NB4 (cell line): ENCODE results near the gene BUD31.

Source experiments
- DNase-seq: peaks from one replicate; pipeline ENCODE4 v3.0.0; 2010; ENCODE audit warnings: low read depth
- H3K4me3 ChIP-seq: one replicate; pipeline ENCODE4 v1.5.1; 2011; ENCODE audit warnings: mild to moderate bottlenecking, low read depth, low read length, moderate library complexity
- MYC ChIP-seq: IDR thresholded peaks from 2 replicates; pipeline ENCODE4 v1.6.1; 2011; ENCODE audit warnings: low read depth, low read length
- POLR2A ChIP-seq: IDR thresholded peaks from 2 replicates; pipeline ENCODE4 v1.6.1; 2011; ENCODE audit warnings: mild to moderate bottlenecking; ENCODE audit not compliant: insufficient read length; ENCODE audit errors: extremely low read depth
- TF ChIP-seq, protein P1 (sequence below): IDR thresholded peaks from one replicate; pipeline ENCODE4 v1.5.1; 2012; ENCODE audit warnings: low read depth, low read length
- TF ChIP-seq, protein P2 (sequence below): IDR thresholded peaks from 2 replicates; pipeline ENCODE4 v1.6.1; 2011; ENCODE audit warnings: low read depth, low read length

Gene BUD31

DNA sequence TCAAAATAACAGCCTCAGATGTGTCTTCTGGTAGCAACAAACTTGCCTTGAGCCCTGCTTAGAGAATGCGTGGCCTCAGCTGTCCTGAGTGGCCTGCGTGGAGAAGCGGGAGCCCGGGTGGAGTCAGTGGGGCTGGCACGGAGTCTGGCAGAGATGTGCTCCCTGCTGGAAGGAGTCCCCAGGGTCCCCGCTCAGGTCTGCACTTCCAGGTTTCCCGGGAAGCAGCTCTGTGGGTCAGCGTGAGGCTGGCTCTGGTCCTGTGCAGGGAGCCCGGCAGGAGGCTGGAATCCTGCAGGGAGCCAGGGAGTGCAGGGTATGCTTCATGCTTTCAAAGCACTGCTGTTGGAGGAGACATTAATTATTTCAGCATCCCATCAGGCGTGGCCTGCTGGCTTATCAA lies 40.1 kb downstream of the BUD31 start:
- DNase-seq, result no peak
- no peak overlapping the region for H3K4me3 ChIP-seq
- TF ChIP-seq, protein P1, sequence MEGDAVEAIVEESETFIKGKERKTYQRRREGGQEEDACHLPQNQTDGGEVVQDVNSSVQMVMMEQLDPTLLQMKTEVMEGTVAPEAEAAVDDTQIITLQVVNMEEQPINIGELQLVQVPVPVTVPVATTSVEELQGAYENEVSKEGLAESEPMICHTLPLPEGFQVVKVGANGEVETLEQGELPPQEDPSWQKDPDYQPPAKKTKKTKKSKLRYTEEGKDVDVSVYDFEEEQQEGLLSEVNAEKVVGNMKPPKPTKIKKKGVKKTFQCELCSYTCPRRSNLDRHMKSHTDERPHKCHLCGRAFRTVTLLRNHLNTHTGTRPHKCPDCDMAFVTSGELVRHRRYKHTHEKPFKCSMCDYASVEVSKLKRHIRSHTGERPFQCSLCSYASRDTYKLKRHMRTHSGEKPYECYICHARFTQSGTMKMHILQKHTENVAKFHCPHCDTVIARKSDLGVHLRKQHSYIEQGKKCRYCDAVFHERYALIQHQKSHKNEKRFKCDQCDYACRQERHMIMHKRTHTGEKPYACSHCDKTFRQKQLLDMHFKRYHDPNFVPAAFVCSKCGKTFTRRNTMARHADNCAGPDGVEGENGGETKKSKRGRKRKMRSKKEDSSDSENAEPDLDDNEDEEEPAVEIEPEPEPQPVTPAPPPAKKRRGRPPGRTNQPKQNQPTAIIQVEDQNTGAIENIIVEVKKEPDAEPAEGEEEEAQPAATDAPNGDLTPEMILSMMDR, result no peak
- TF ChIP-seq, protein P2, sequence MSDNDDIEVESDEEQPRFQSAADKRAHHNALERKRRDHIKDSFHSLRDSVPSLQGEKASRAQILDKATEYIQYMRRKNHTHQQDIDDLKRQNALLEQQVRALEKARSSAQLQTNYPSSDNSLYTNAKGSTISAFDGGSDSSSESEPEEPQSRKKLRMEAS, result no peak
- TF ChIP-seq MYC, result no peak

DNA sequence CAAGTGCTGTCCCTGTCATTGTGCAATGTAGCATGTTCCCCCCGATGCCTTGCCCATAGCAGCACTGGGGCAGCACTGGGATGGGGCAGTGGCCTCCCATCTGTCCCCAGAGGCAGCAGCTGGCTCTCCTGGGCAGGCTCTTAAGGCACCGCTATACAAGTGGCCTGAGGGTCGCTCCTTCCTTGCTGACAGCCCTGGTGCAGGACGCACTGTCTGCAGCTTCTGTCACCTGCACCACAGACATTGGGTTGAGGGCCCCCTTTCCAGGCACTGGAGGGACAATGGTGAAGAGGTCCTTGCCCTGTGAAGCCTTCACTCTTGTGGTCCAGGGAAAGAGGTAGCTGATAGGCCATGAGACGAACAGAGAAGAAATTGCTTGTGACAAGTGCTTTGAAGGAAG lies 40.6 kb downstream of the BUD31 start:
- H3K4me3 ChIP-seq, result no peak overlapping the region
- DNase-seq, result no peak
- TF ChIP-seq, protein P2, result no peak

DNA sequence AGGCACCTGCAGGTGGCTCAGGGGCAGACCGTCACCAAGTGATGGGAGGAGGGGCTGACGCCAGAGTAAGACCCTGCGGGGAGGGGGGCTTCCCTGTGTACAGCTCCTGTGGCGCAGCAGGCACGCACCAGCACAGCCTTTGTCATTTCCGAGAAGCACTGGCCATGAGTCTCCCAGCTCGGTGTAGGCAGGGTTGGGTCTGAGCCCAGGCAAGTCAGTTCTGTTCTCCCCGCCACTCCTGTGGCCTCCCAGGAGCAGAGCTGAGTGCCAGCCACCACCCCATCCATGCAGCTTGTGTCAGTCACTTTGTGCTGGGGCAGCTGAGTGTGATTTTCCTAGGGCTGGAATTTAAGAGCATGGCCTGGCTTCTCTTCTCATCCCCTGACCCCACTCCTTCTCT lies 43.2 kb downstream of the BUD31 start:
- DNase-seq, result no peak
- TF ChIP-seq POLR2A (no peak), MYC (no peak)
- TF ChIP-seq, protein P1, result no peak
- TF ChIP-seq, protein P2, result no peak
- H3K4me3 ChIP-seq, result no peak overlapping the region

DNA sequence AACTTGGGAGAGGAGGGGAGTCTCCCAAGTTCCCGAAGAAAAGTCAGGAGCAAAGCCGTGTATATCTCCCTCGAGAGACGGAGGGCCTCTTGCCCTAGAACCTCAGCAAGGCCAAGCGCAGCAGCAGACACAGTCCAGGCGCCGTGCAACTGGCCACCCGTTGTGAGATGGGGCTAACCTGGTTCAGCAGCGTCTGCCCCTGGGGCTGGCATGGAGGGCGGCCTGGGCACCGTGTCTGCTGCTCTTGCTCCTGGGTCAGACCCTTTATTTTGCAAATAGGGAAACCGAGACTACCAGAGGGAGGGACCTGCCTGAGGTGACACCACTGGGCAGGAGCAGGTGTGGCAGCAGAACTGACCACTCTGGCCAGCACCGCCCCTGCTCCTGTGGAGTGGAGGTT lies 43.8 kb downstream of the BUD31 start:
- H3K4me3 ChIP-seq, result no peak overlapping the region
- no peak for DNase-seq
- TF ChIP-seq, protein P2, result no peak
- TF ChIP-seq MYC (no peak), POLR2A (no peak)
- TF ChIP-seq, protein P1, result no peak

DNA sequence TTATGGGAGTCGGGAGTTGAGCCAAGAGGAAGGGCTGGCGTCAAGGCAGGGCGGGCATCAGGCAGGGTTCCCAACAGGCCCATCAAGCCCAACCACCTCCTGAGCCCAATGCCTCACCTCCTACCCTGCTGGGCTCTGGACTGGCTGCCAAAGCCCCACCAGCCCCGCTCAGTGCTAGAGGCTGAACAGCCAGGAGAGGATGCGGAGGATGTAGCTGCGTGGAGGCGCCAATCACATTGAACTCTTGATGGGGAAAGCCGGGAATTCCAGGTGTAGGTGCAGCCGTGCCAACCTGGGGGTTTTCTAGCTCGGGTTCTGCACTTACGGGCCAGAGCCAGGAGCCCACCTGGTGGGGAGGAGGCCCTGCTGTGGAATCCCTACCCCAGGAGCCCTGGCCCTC lies 44.3 kb downstream of the BUD31 start:
- TF ChIP-seq, protein P1, result no peak
- no peak for TF ChIP-seq POLR2A
- TF ChIP-seq, protein P2, result no peak
- DNase-seq, result no peak

DNA sequence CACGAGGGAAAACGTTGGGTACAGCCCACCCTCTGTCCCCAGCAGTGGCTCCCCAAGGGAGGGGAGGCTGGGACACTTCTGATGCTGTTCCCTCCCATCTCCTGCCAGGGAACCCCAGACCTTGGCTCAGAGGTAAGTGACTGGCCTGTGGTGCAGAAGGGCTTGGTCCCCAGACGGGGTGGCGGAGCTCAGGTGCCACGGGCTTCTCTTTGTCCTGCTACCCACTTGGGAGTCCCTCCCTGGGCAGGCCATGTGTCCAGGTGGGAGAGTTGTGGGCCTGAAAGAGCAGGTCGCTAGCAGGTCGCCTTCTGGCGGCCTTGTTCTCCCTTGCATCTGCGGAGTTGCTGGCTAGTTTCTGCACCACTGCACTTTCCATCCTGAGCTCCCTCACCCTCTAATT lies 47.1 kb downstream of the BUD31 start:
- TF ChIP-seq, protein P1, result no peak
- peak; percentile 17 for TF ChIP-seq POLR2A
- TF ChIP-seq MYC, result no peak
- TF ChIP-seq, protein P2, result no peak

More for the DNA sequence above, 44.3 kb downstream of the BUD31 start:
- no peak overlapping the region for H3K4me3 ChIP-seq

More for the DNA sequence above, 47.1 kb downstream of the BUD31 start:
- no peak for DNase-seq
- no peak overlapping the region for H3K4me3 ChIP-seq
